Lower leg skin (tissue), 3 donors: ENCODE results near the gene PPP2R5C.

Experiments
- CTCF ChIP-seq, 3 donors: fragments of 450-650 bp; IDR thresholded peaks; one replicate each; pipeline ENCODE4 v1.5.1; 2016; ENCODE audit warnings: antibody characterized with exemption in 3 of 3, mild to moderate bottlenecking in 3 of 3, moderate library complexity in 2 of 3
- POLR2A ChIP-seq, 2 donors: fragments of 450-650 bp; IDR thresholded peaks; one replicate each; pipeline ENCODE4 v1.6.1; 2016 to 2017; ENCODE audit warnings: antibody characterized with exemption in 2 of 2, mild to moderate bottlenecking in 1 of 2, moderate library complexity in 1 of 2

GRCh38 chr14:101906645-101907044 is 145.1 kb downstream of the PPP2R5C start:
- no peak for TF ChIP-seq CTCF (IDR thresholded peaks at IDR 0.05)
- no peak for TF ChIP-seq POLR2A (IDR thresholded peaks at IDR 0.05)
